Fibroblast of pulmonary artery (primary cell): ENCODE results near the gene LST1.
"Not testable (repeated sequence)": the region's sequence is repeated elsewhere in the genome, so short reads cannot be mapped to it uniquely, and the experiment has no call there.

Source experiments
- DNase-seq: peaks from one replicate; pipeline ENCODE4 v3.0.0-alpha.2; 2010; ENCODE audit warnings: low read depth
- H3K4me3 ChIP-seq: replicated peaks from 2 replicates; pipeline ENCODE4 v1.5.1; 2011; ENCODE audit warnings: low read depth, mild to moderate bottlenecking, control low read depth, low read length, moderate library complexity
- CTCF ChIP-seq: IDR thresholded peaks from 2 replicates; pipeline ENCODE4 v1.5.1; 2011; ENCODE audit warnings: mild to moderate bottlenecking, control low read depth, low read length, inconsistent platforms; ENCODE audit errors: missing control alignments

LST1 gene

GRCh38 chr6:31582230-31582643 is 3.8 kb upstream of the LST1 start, which contains the start of gene LTB:
Gene LTB (minus strand): TSS chr6:31582424. CDS start chr6:31582417, 7 bp downstream.
- peak within 1 kb of the TSS; percentile 86 for H3K4me3 ChIP-seq
- no peak for DNase-seq

GRCh38 chr6:31585491-31585890 is 586 bp upstream of the LST1 start:
- no peak for DNase-seq
- TF ChIP-seq CTCF = peak; percentile 20
- no peak overlapping the region for H3K4me3 ChIP-seq

More at GRCh38 chr6:31582230-31582643, 3.8 kb upstream of the LST1 start, which contains the start of gene LTB:
- no peak for TF ChIP-seq CTCF

- DNase-seq = no peak
- TF ChIP-seq CTCF = no peak
- no peak overlapping the region for H3K4me3 ChIP-seq
Observed at GRCh38 chr6:31586599-31587281, 663 bp downstream of the LST1 start.

GRCh38 chr6:31587791-31588777 is 2.0 kb downstream of the LST1 start:
- no peak for DNase-seq
- TF ChIP-seq CTCF = no peak
- H3K4me3 ChIP-seq = no peak overlapping the region

- no peak for DNase-seq
- no peak overlapping the region for H3K4me3 ChIP-seq
- TF ChIP-seq CTCF = no peak
Observed at GRCh38 chr6:31588871-31589650, 3.0 kb downstream of the LST1 start.

- not testable (repeated sequence) for H3K4me3 ChIP-seq, DNase-seq
Observed at GRCh38 chr6:31590691-31591090, 4.6 kb downstream of the LST1 start.

GRCh38 chr6:31592396-31592771 is 6.3 kb downstream of the LST1 start:
- no peak for DNase-seq
- no peak overlapping the region for H3K4me3 ChIP-seq
- TF ChIP-seq CTCF = no peak
